HEK293 (cell line): ENCODE results near the gene LAMB4.

Source experiments
- CTCF ChIA-PET: fragments of 350-600 bp; formaldehyde crosslinking; extraction: SDS; loops from one replicate; lab custom pipeline; 2021; ENCODE audit warnings: antibody characterized with exemption; lab: Yijun Ruan, JAX
- POLR2A ChIA-PET: fragments of 300-600 bp; formaldehyde crosslinking; extraction: SDS; loops from one replicate; lab custom pipeline; 2020; ENCODE audit warnings: antibody characterized with exemption, inconsistent platforms; lab: Yijun Ruan, JAX
- H3K27ac ChIP-seq: fragments of 200-500 bp; sonication (Bioruptor generic); 2 replicates; pipeline ENCODE4 v1.5.1; 2014; ENCODE audit warnings: low read depth, low read length, control low read depth, inconsistent platforms; ENCODE audit errors: extremely low read depth
- H3K36me3 ChIP-seq, 2 experiments: fragments of 200-500 bp in 1 of 2; sonication (Bioruptor generic) in 1 of 2; 1 replicate in 1 of 2; 2 replicates in 1 of 2; pipeline ENCODE4 v1.5.1; 2014 to 2017; ENCODE audit warnings: inconsistent platforms in 2 of 2, low read length in 2 of 2; ENCODE audit not compliant: control insufficient read depth in 2 of 2, insufficient read depth in 1 of 2
- H3K4me1 ChIP-seq: fragments of 200-500 bp; sonication (Bioruptor generic); 2 replicates; pipeline ENCODE4 v1.5.1; 2014; ENCODE audit warnings: mild to moderate bottlenecking, low read length, inconsistent platforms; ENCODE audit not compliant: control insufficient read depth, insufficient read depth
- H3K4me3 ChIP-seq: 2 replicates; pipeline ENCODE4 v1.5.1; 2011; ENCODE audit warnings: low read depth, mild to moderate bottlenecking, control low read depth, low read length, moderate library complexity
- H3K9me3 ChIP-seq: fragments of 200-500 bp; sonication (Bioruptor generic); 2 replicates; pipeline ENCODE4 v1.5.1; 2014; ENCODE audit warnings: low read depth, low read length, inconsistent platforms; ENCODE audit not compliant: control insufficient read depth, insufficient read depth
- CTCF ChIP-seq: fragments of 450-650 bp; formaldehyde crosslinking; IDR thresholded peaks from 2 replicates; pipeline ENCODE4 v1.5.1; 2016; ENCODE audit warnings: missing biosample characterization, missing genetic modification characterization
- HOXD13 ChIP-seq: sonication (generic); formaldehyde crosslinking; IDR thresholded peaks from 2 replicates; pipeline ENCODE4 v1.8.0; 2022; ENCODE audit warnings: missing genetic modification reagents, borderline replicate concordance
- REPIN1 ChIP-seq: fragments of 450-650 bp; formaldehyde crosslinking; IDR thresholded peaks from 2 replicates; pipeline ENCODE4 v1.5.1; 2017; ENCODE audit warnings: missing biosample characterization, missing genetic modification characterization, low read depth
- YY2 ChIP-seq: fragments of 450-650 bp; formaldehyde crosslinking; IDR thresholded peaks from 2 replicates; pipeline ENCODE4 v1.5.1; 2016; ENCODE audit warnings: missing biosample characterization, missing genetic modification characterization
- ZBTB7A ChIP-seq: fragments of 450-650 bp; formaldehyde crosslinking; IDR thresholded peaks from 2 replicates; pipeline ENCODE4 v1.5.1; 2016; ENCODE audit warnings: low read depth, missing biosample characterization, missing genetic modification characterization
- ZFP3 ChIP-seq: fragments of 450-650 bp; formaldehyde crosslinking; IDR thresholded peaks from 2 replicates; pipeline ENCODE4 v1.5.1; 2016; ENCODE audit warnings: low read depth, missing biosample characterization, missing genetic modification characterization
- ZFP37 ChIP-seq: fragments of 450-650 bp; formaldehyde crosslinking; IDR thresholded peaks from 2 replicates; pipeline ENCODE4 v1.5.1; 2016; ENCODE audit warnings: missing biosample characterization, missing genetic modification characterization
- ZNF157 ChIP-seq: fragments of 450-650 bp; formaldehyde crosslinking; IDR thresholded peaks from 2 replicates; pipeline ENCODE4 v1.5.1; 2016; ENCODE audit warnings: missing biosample characterization, missing genetic modification characterization
- ZNF239 ChIP-seq: fragments of 450-650 bp; formaldehyde crosslinking; IDR thresholded peaks from 2 replicates; pipeline ENCODE4 v1.5.1; 2016; ENCODE audit warnings: missing biosample characterization, missing genetic modification characterization
- ZNF26 ChIP-seq: fragments of 450-650 bp; formaldehyde crosslinking; IDR thresholded peaks from 2 replicates; pipeline ENCODE4 v1.5.1; 2016; ENCODE audit warnings: missing biosample characterization, missing genetic modification characterization
- ZNF292 ChIP-seq: fragments of 450-650 bp; formaldehyde crosslinking; IDR thresholded peaks from 2 replicates; pipeline ENCODE4 v1.5.1; 2016; ENCODE audit warnings: low read depth, missing biosample characterization, missing genetic modification characterization, borderline replicate concordance
- ZNF391 ChIP-seq: fragments of 450-650 bp; formaldehyde crosslinking; IDR thresholded peaks from 2 replicates; pipeline ENCODE4 v1.5.1; 2016; ENCODE audit warnings: low read depth, missing biosample characterization, missing genetic modification characterization, borderline replicate concordance
- ZNF404 ChIP-seq: fragments of 450-650 bp; formaldehyde crosslinking; IDR thresholded peaks from 2 replicates; pipeline ENCODE4 v1.5.1; 2017; ENCODE audit warnings: missing biosample characterization, missing genetic modification characterization
- ZNF571 ChIP-seq: fragments of 450-650 bp; formaldehyde crosslinking; IDR thresholded peaks from 2 replicates; pipeline ENCODE4 v1.5.0; 2017; ENCODE audit warnings: missing biosample characterization, missing genetic modification characterization
- ZNF623 ChIP-seq: fragments of 450-650 bp; formaldehyde crosslinking; IDR thresholded peaks from 2 replicates; pipeline ENCODE4 v1.5.1; 2016; ENCODE audit warnings: missing biosample characterization, missing genetic modification characterization
- ZNF626 ChIP-seq: fragments of 450-650 bp; sonication (Bioruptor Pico); formaldehyde crosslinking; IDR thresholded peaks from 2 replicates; pipeline ENCODE4 v1.5.1; 2018; ENCODE audit warnings: missing biosample characterization, missing genetic modification characterization, inconsistent platforms
- ZNF677 ChIP-seq: fragments of 450-650 bp; IDR thresholded peaks from 2 replicates; pipeline ENCODE4 v1.5.0; 2018; ENCODE audit warnings: missing biosample characterization, mild to moderate bottlenecking, missing genetic modification characterization, moderate library complexity
- ZNF701 ChIP-seq: fragments of 450-650 bp; formaldehyde crosslinking; IDR thresholded peaks from 2 replicates; pipeline ENCODE4 v1.5.1; 2016; ENCODE audit warnings: missing biosample characterization, missing genetic modification characterization
- ZNF785 ChIP-seq: fragments of 450-650 bp; formaldehyde crosslinking; IDR thresholded peaks from 2 replicates; pipeline ENCODE4 v1.5.1; 2016; ENCODE audit warnings: missing biosample characterization, missing genetic modification characterization
- ZNF791 ChIP-seq: fragments of 450-650 bp; formaldehyde crosslinking; IDR thresholded peaks from 2 replicates; pipeline ENCODE4 v1.5.1; 2016; ENCODE audit warnings: missing biosample characterization, missing genetic modification characterization
- ZSCAN30 ChIP-seq: fragments of 450-650 bp; IDR thresholded peaks from 2 replicates; pipeline ENCODE4 v1.5.1; 2018; ENCODE audit warnings: missing biosample characterization, mild to moderate bottlenecking, missing genetic modification characterization, moderate library complexity
- ZXDB ChIP-seq: fragments of 450-650 bp; formaldehyde crosslinking; IDR thresholded peaks from 2 replicates; pipeline ENCODE4 v1.5.1; 2016; ENCODE audit warnings: missing biosample characterization, missing genetic modification characterization
- TF ChIP-seq, protein P1 (sequence below): fragments of 450-650 bp; formaldehyde crosslinking; IDR thresholded peaks from 2 replicates; pipeline ENCODE4 v1.5.1; 2016; ENCODE audit warnings: missing biosample characterization, missing genetic modification characterization
- TF ChIP-seq, protein P2 (sequence below): fragments of 450-650 bp; formaldehyde crosslinking; optimal IDR thresholded peaks from 2 replicates; pipeline ENCODE3; 2016; ENCODE audit warnings: missing biosample characterization, mild to moderate bottlenecking, missing genetic modification characterization
- TF ChIP-seq, protein P3 (sequence below): fragments of 450-650 bp; formaldehyde crosslinking; IDR thresholded peaks from 2 replicates; pipeline ENCODE4 v1.5.1; 2016; ENCODE audit warnings: missing biosample characterization, missing genetic modification characterization

LAMB4 gene

GRCh38 chr7:107999779-108000560 is 130.2 kb downstream of the LAMB4 start:
- H3K36me3 ChIP-seq = peaks cover 0 to 3% of the 10 kb centered on the region in 2 experiments; a peak in 2 of 3 replicates
- H3K4me3 ChIP-seq = no peak overlapping the region
- no peaks in the 10 kb centered on the region for H3K9me3 ChIP-seq
- no peak for TF ChIP-seq ZSCAN30
- TF ChIP-seq ZXDB (tag by site-specific recombination) = no peak
- TF ChIP-seq ZNF626 (tag by site-specific recombination) = no peak
- no peak for TF ChIP-seq ZBTB7A (tag by site-specific recombination)
- TF ChIP-seq CTCF (tag by site-specific recombination) = no peak
- TF ChIP-seq ZNF791 (tag by site-specific recombination) = no peak
- no peak for TF ChIP-seq ZNF623 (tag by site-specific recombination)
- TF ChIP-seq ZNF785 (tag by site-specific recombination) = no peak
- no peak for TF ChIP-seq ZNF157 (tag by site-specific recombination)
- ChIA-PET POLR2A (interaction anchor here (0.7 kb wide), 1 partner anchor 1038 kb away, joined by 5 read pairs; no protein-coding TSS in a partner anchor), CTCF (interaction anchor here (0.5 to 0.7 kb wide), 4 partner anchors 11 to 87 kb away, joined by 3 read pairs; no protein-coding TSS in a partner anchor)
- H3K27ac ChIP-seq = no peak overlapping the region
- H3K4me1 ChIP-seq = peaks cover 24% of the 10 kb centered on the region

DNA sequence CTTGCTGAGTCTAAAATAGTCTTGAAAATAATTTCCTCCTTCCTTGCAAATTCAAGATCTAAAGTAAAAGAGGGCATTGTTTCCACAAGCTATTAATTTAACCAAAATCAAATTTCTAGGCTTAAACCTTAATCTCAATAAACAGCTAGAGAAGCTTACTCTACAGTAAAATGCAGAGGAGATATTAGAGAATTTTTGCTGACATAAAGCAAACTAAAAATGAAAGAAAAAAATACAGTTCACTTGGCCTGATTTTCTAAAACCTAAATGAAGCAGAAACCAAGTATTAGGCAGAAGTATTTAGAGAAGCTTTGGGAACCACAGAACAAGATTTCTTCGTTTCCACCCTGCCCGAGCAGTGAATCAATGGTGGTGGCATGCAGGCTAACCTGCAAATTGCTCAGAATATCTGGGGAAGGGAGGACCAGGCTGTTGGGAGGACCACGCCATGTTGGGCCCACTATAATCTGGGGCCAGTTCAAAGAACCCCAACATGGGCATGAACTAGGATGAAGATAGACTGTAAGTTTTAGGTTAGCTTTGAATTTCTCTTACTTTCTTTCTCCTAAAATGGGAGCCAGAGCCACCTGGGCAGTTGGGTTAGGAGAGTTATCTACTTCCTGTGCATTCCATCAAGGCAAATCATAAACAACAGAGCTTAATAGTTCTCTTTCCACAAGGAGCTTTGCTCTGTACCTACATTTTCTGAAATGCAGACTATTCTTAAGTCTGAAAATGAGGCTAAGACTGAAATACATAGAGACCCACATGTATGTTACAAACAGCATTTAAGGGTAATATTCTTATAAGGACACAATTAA is 131.3 kb downstream of the LAMB4 start:
- H3K4me3 ChIP-seq = no peak overlapping the region
- POLR2A ChIA-PET = interaction anchor here (0.6 to 0.7 kb wide), 2 partner anchors 1039 to 1095 kb away, joined by 3 to 5 read pairs; no protein-coding TSS in a partner anchor
- TF ChIP-seq ZNF404 (tag by site-specific recombination) = no peak
- TF ChIP-seq ZNF292 (tag by site-specific recombination) = no peak
- TF ChIP-seq, protein P1, sequence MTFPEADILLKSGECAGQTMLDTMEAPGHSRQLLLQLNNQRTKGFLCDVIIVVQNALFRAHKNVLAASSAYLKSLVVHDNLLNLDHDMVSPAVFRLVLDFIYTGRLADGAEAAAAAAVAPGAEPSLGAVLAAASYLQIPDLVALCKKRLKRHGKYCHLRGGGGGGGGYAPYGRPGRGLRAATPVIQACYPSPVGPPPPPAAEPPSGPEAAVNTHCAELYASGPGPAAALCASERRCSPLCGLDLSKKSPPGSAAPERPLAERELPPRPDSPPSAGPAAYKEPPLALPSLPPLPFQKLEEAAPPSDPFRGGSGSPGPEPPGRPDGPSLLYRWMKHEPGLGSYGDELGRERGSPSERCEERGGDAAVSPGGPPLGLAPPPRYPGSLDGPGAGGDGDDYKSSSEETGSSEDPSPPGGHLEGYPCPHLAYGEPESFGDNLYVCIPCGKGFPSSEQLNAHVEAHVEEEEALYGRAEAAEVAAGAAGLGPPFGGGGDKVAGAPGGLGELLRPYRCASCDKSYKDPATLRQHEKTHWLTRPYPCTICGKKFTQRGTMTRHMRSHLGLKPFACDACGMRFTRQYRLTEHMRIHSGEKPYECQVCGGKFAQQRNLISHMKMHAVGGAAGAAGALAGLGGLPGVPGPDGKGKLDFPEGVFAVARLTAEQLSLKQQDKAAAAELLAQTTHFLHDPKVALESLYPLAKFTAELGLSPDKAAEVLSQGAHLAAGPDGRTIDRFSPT = no peak
- no peak for TF ChIP-seq ZFP37
- TF ChIP-seq, protein P2, sequence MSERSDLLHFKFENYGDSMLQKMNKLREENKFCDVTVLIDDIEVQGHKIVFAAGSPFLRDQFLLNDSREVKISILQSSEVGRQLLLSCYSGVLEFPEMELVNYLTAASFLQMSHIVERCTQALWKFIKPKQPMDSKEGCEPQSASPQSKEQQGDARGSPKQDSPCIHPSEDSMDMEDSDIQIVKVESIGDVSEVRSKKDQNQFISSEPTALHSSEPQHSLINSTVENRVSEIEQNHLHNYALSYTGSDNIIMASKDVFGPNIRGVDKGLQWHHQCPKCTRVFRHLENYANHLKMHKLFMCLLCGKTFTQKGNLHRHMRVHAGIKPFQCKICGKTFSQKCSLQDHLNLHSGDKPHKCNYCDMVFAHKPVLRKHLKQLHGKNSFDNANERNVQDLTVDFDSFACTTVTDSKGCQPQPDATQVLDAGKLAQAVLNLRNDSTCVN (tag by site-specific recombination) = no peak
- TF ChIP-seq, protein P3, sequence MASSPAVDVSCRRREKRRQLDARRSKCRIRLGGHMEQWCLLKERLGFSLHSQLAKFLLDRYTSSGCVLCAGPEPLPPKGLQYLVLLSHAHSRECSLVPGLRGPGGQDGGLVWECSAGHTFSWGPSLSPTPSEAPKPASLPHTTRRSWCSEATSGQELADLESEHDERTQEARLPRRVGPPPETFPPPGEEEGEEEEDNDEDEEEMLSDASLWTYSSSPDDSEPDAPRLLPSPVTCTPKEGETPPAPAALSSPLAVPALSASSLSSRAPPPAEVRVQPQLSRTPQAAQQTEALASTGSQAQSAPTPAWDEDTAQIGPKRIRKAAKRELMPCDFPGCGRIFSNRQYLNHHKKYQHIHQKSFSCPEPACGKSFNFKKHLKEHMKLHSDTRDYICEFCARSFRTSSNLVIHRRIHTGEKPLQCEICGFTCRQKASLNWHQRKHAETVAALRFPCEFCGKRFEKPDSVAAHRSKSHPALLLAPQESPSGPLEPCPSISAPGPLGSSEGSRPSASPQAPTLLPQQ (tag by site-specific recombination) = no peak
- no peak for TF ChIP-seq ZFP3
- no peak for TF ChIP-seq ZNF571
- TF ChIP-seq YY2 (tag by site-specific recombination) = no peak
- TF ChIP-seq ZNF391 (tag by site-specific recombination) = no peak
- no peak for TF ChIP-seq HOXD13 (CRISPR knock-in tag)
- TF ChIP-seq ZNF26 = no peak
- no peak for TF ChIP-seq REPIN1 (tag by site-specific recombination)
- no peak for TF ChIP-seq ZNF677 (tag by site-specific recombination)
- no peak for TF ChIP-seq ZNF239
- TF ChIP-seq ZNF701 (tag by site-specific recombination) = no peak
- TF ChIP-seq, all 188 proteins: peak for 0
- no peak overlapping the region for H3K27ac ChIP-seq
- no peaks in the 10 kb centered on the region for H3K9me3 ChIP-seq
- H3K4me1 ChIP-seq = peaks cover 26% of the 10 kb centered on the region
- peaks cover 0 to 11% of the 10 kb centered on the region in 2 experiments; a peak in 2 of 3 replicates for H3K36me3 ChIP-seq
- CTCF ChIA-PET = interaction anchor here (0.5 kb wide), 1 partner anchor 53 kb away, joined by 3 read pairs; no protein-coding TSS in a partner anchor
